ENCODE results near the gene LRP1B. TPM values are rescaled to one million over a fixed set of nuclear protein-coding genes. Genes with fewer than 3 reads are reported as not detected.
A peak's percentile ranks its signal among the peaks of the same experiment; 100 is the strongest.

LRP1B gene
- total and polyA plus RNA-seq, 2 of the 8 experiments (the other 6 are each of a cell fraction or from before 2014, with no cell fraction given) = 0.03 TPM; not detected in 1

GRCh38 chr2:141911485-141912066 lies 219.2 kb downstream of the LRP1B start:
- H4K91ac ChIP-seq (replicated peaks; ENCODE audit: insufficient read length, low read length) = no peak overlapping the region
- FAIRE-seq (peak; percentile 78), DNase-seq (ENCODE audit: low read depth in 1 of 2, low spot score in 2 of 2) (peak; percentile 21 to 57)
- no peak overlapping the region for H3K4ac ChIP-seq (replicated peaks; ENCODE audit: insufficient read length, low read depth, low read length)
- no peak overlapping the region for H3K56ac ChIP-seq (replicated peaks; ENCODE audit: insufficient read length, low read depth, low read length)
- H2AFZ ChIP-seq (ENCODE audit: low read length) = no peak overlapping the region
- ChIA-PET POLR2A (ENCODE audit: partially characterized antibody) (no interaction called here), CTCF (ENCODE audit: partially characterized antibody) (interaction anchor here (0.6 to 1.8 kb wide), 23 partner anchors 11 to 690 kb away, joined by 3 to 11 read pairs (median 3); no protein-coding TSS in a partner anchor)
- H3K9ac ChIP-seq (replicated peaks in 1 of 4; ENCODE audit: extremely low read depth in 1 of 4, low read depth in 3 of 4, low read length in 3 of 4) = no peak overlapping the region
- H4K20me1 ChIP-seq (replicated peaks in 1 of 2; ENCODE audit: control insufficient read depth in 1 of 2, insufficient read depth in 2 of 2, low read length in 2 of 2) = no peaks in the 10 kb centered on the region
- H3K36me3 ChIP-seq (ENCODE audit: control insufficient read depth in 2 of 4, insufficient read depth in 4 of 4, low read length in 3 of 4) = no peaks in the 10 kb centered on the region
- H3K23ac ChIP-seq (ENCODE audit: insufficient read length) = no peak overlapping the region
- no peaks in the 10 kb centered on the region for H3K79me1 ChIP-seq (ENCODE audit: low read depth, low read length)
- no peak overlapping the region for H2BK5ac ChIP-seq (ENCODE audit: low read depth, low read length)
- H3K4me3 ChIP-seq (ENCODE audit: extremely low read depth in 1 of 4, insufficient read depth in 2 of 4, low read depth in 3 of 4, low read length in 4 of 4) = no peak overlapping the region
- H3K23me2 ChIP-seq (ENCODE audit: low read depth, low read length) = no peaks in the 10 kb centered on the region
- H2BK15ac ChIP-seq (ENCODE audit: low read length) = no peak overlapping the region
- H3K14ac ChIP-seq (ENCODE audit: insufficient read length) = no peak overlapping the region
- no peak overlapping the region; a peak in 1 of 4 replicates for H3K4me2 ChIP-seq (ENCODE audit: insufficient read depth in 1 of 2, low read depth in 2 of 2, low read length in 2 of 2)
- no peak overlapping the region for H3K27ac ChIP-seq (ENCODE audit: low read depth, low read length)
- WGBS, 2 experiments (ENCODE audit: extremely low coverage in 1 of 2, insufficient coverage in 1 of 2, insufficient read length in 1 of 2, insufficient replicate concordance in 2 of 2, low coverage in 1 of 2, low lambda C conversion rate in 2 of 2, missing lambda C conversion rate in 1 of 2) = 49% methylated on average over 2 of the region's 2 CpGs; no CpG with 5 or more reads in 1 of the 2 experiments
- H2AK5ac ChIP-seq (ENCODE audit: low read depth, low read length) = no peak overlapping the region
- no peak overlapping the region for H2BK20ac ChIP-seq (ENCODE audit: low read length)
- H4K8ac ChIP-seq (ENCODE audit: extremely low read depth, insufficient read depth, low read length) = no peak overlapping the region
- no peak overlapping the region for H2BK120ac ChIP-seq (replicated peaks; ENCODE audit: low read depth, low read length)
- H4K5ac ChIP-seq (ENCODE audit: insufficient read length, low read depth, low read length) = no peak overlapping the region
- H3K27me3 ChIP-seq (replicated peaks in 1 of 4; ENCODE audit: control insufficient read depth in 3 of 4, extremely low read depth in 1 of 4, insufficient read depth in 3 of 4, low read length in 3 of 4) = no peaks in the 10 kb centered on the region
- H3K9me3 ChIP-seq (ENCODE audit: insufficient read depth in 2 of 2, low read depth in 1 of 2, low read length in 1 of 2) = no peaks in the 10 kb centered on the region
- H3K79me2 ChIP-seq (ENCODE audit: control insufficient read depth in 1 of 2, insufficient read depth in 2 of 2, low read length in 2 of 2) = no peaks in the 10 kb centered on the region
- no peak overlapping the region for H3K18ac ChIP-seq (ENCODE audit: extremely low read depth, low read length)
- H2BK12ac ChIP-seq (ENCODE audit: low read depth, low read length) = no peak overlapping the region; the same call in 1 of the 2 replicates
- 0 out of 7 replicates have a peak, but pooled peaks cover 0 to 2% (median 0%) of the 10 kb centered on the region in 4 experiments for H3K4me1 ChIP-seq (replicated peaks in 1 of 4; ENCODE audit: control insufficient read depth in 3 of 4, insufficient read depth in 4 of 4, low read length in 3 of 4)
- TF ChIP-seq POLR2A (IDR thresholded peaks at IDR 0.05; ENCODE audit: control extremely low read depth in 1 of 2, low read depth in 2 of 2, low read length in 2 of 2) (no peak), EGR1 (IDR thresholded peaks at IDR 0.05; ENCODE audit: borderline replicate concordance, low read depth, low read length) (no peak), NANOG (IDR thresholded peaks at IDR 0.05; ENCODE audit: insufficient read depth, low read depth, low read length, poor library complexity, severe bottlenecking) (no peak), TCF12 (IDR thresholded peaks at IDR 0.05; ENCODE audit: low read depth, low read length) (peak; percentile 89), CHD1 (IDR thresholded peaks at IDR 0.05; ENCODE audit: low read depth, low read length) (no peak), CTCF (IDR thresholded peaks at IDR 0.05; ENCODE audit: control extremely low read depth in 1 of 3, insufficient read depth in 1 of 3, low read depth in 1 of 3, low read length in 3 of 3) (peak in 2 of 3 experiments; percentile 27 to 45; a peak in 2 of 4 replicates), RAD21 (IDR thresholded peaks at IDR 0.05 in 1 of 2, conservative IDR thresholded peaks at IDR 0.05 in 1 of 2; ENCODE audit: low read depth in 2 of 2, low read length in 2 of 2) (peak; percentile 60 to 68), NRF1 (IDR thresholded peaks at IDR 0.05; ENCODE audit: low read depth, low read length) (no peak), FOSL1 (IDR thresholded peaks at IDR 0.05; ENCODE audit: insufficient read depth, low read depth, low read length) (no peak), EZH2 (IDR thresholded peaks at IDR 0.05; ENCODE audit: low read depth, low read length, severe bottlenecking) (no peak)

Data from H1 (cell line).